Activated naive CD4-positive, alpha-beta T cell treated with anti-CD3 and anti-CD28 coated beads for 36 hours (primary cell): Measurements from ENCODE around the gene TRIM14. TPM values are rescaled to one million over a fixed set of nuclear protein-coding genes. Genes with fewer than 3 reads are reported as not detected.

ENCODE experiments used
- total RNA-seq, 2 experiments: library from RNA; stranded (reverse); gene quantifications; one replicate each; pipeline ENCODE4 v1.2.3, GENCODE V29; 2021

Gene TRIM14
- total RNA-seq, 2 experiments from 2014 or later, result 49.6 to 55.0 TPM

Other genes with a start within 250 kb of the TRIM14 start
- 10 to 100 TPM; 10.7 to 10.8 TPM for gene TRMO, start 196.7 kb downstream of the TRIM14 start, total RNA-seq
- 1 to 10 TPM; 1.8 to 1.9 TPM for gene HEMGN, start 181.1 kb downstream of the TRIM14 start, total RNA-seq
- gene ANP32B, start 135.9 kb downstream of the TRIM14 start, total RNA-seq, result 100 to 1,000 TPM; 412 to 414 TPM
- gene NANS, start 62.5 kb downstream of the TRIM14 start, total RNA-seq, result 10 to 100 TPM; 46.1 to 51.0 TPM
- 1 to 10 TPM; 8.1 to 8.2 TPM for gene CORO2A, start 73.4 kb upstream of the TRIM14 start, total RNA-seq
- 1 to 10 TPM; 2.4 to 2.5 TPM for gene TBC1D2, start 136.4 kb upstream of the TRIM14 start, total RNA-seq